Testis (tissue), 2 donors: ENCODE data around the gene SMAP1.

Experiments used
- POLR2A ChIP-seq: fragments of 450-650 bp; IDR thresholded peaks from one replicate; pipeline ENCODE4 v1.6.1; 2017; ENCODE audit warnings: antibody characterized with exemption, mild to moderate bottlenecking, moderate library complexity
- TF ChIP-seq, protein P1 (sequence below), 3 experiments: fragments of 450-650 bp in 2 of 3; fragments of 200-600 bp in 1 of 3; sonication (generic) in 1 of 3; IDR thresholded peaks; one replicate each; pipeline ENCODE4 v1.5.1; 2016 to 2019; ENCODE audit warnings: antibody characterized with exemption in 3 of 3, mild to moderate bottlenecking in 2 of 3, moderate library complexity in 1 of 3

- TF ChIP-seq, protein P1, sequence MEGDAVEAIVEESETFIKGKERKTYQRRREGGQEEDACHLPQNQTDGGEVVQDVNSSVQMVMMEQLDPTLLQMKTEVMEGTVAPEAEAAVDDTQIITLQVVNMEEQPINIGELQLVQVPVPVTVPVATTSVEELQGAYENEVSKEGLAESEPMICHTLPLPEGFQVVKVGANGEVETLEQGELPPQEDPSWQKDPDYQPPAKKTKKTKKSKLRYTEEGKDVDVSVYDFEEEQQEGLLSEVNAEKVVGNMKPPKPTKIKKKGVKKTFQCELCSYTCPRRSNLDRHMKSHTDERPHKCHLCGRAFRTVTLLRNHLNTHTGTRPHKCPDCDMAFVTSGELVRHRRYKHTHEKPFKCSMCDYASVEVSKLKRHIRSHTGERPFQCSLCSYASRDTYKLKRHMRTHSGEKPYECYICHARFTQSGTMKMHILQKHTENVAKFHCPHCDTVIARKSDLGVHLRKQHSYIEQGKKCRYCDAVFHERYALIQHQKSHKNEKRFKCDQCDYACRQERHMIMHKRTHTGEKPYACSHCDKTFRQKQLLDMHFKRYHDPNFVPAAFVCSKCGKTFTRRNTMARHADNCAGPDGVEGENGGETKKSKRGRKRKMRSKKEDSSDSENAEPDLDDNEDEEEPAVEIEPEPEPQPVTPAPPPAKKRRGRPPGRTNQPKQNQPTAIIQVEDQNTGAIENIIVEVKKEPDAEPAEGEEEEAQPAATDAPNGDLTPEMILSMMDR (IDR thresholded peaks at IDR 0.05) = no peak
- TF ChIP-seq POLR2A = no peak
Measured at GRCh38 chr6:70734381-70734780, 66.7 kb downstream of the SMAP1 start.
